Smooth muscle cell of the brain vasculature (primary cell): ENCODE data around the gene GPR35.
"Not testable (repeated sequence)": the region's sequence is repeated elsewhere in the genome, so short reads cannot be mapped to it uniquely, and the experiment has no call there.

Experiments
- DNase-seq: peaks from one replicate; pipeline ENCODE4 v3.0.0-alpha.2; 2012; ENCODE audit warnings: low read depth, low spot score

The GPR35 gene

GRCh38 chr2:240655931-240656886 lies 30.9 kb downstream of the GPR35 start:
- no peak for DNase-seq

GRCh38 chr2:240659883-240660282 lies 34.6 kb downstream of the GPR35 start:
- DNase-seq = not testable (repeated sequence)

GRCh38 chr2:240662681-240663080 lies 37.4 kb downstream of the GPR35 start:
- DNase-seq = no peak

GRCh38 chr2:240663546-240664190 lies 38.4 kb downstream of the GPR35 start:
- DNase-seq = no peak

- no peak for DNase-seq
Observed at GRCh38 chr2:240664622-240665021, 39.3 kb downstream of the GPR35 start.

GRCh38 chr2:240670402-240670801 lies 45.1 kb downstream of the GPR35 start:
- DNase-seq = no peak

GRCh38 chr2:240670950-240671349 lies 45.7 kb downstream of the GPR35 start:
- no peak for DNase-seq

GRCh38 chr2:240672076-240672700 lies 46.9 kb downstream of the GPR35 start:
- no peak for DNase-seq

- no peak for DNase-seq
Observed at GRCh38 chr2:240672701-240673190, 47.5 kb downstream of the GPR35 start.

GRCh38 chr2:240674461-240675184 lies 49.3 kb downstream of the GPR35 start:
- DNase-seq = not testable (repeated sequence)

GRCh38 chr2:240675345-240675744 lies 50.1 kb downstream of the GPR35 start:
- not testable (repeated sequence) for DNase-seq

GRCh38 chr2:240678043-240678442 lies 52.8 kb downstream of the GPR35 start:
- not testable (repeated sequence) for DNase-seq

- DNase-seq = not testable (repeated sequence)
Observed at GRCh38 chr2:240678909-240679308, 53.6 kb downstream of the GPR35 start.

- not testable (repeated sequence) for DNase-seq
Observed at GRCh38 chr2:240680185-240680584, 54.9 kb downstream of the GPR35 start.
